ENCODE measurements around the gene AKAP7. TPM values are rescaled to one million over a fixed set of nuclear protein-coding genes. Genes with fewer than 3 reads are reported as not detected.
"Not testable (repeated sequence)": the region's sequence is repeated elsewhere in the genome, so short reads cannot be mapped to it uniquely, and the experiment has no call there.

Gene AKAP7
- total and polyA plus RNA-seq, 2 donors (not counting 3 experiments of a cell fraction or from before 2014, with no cell fraction given): 0.76 to 3.3 TPM

DNA sequence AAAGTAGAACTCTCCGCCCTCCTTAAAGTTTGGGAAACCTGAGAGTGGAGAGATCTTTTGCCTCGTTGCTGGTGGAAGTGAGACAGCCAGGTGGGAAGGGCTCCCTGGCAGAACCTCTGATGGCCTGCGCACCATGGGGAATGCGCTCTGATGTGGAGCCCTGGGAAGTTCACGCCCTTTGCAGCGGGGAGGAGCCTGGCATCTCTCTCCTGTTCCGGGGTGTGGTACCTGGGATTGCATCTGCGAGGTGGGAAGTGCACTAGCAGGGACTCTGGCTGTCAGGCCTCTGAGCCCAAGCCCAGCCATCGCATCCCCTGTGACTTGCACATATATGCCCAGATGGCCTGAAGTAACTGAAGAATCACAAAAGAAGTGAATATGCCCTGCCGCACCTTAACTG lies 159.8 kb downstream of the AKAP7 start:
- Histone ChIP-seq H3K4me2 (ENCODE audit: insufficient read depth, low read length) (no peak overlapping the region), H2AFZ (ENCODE audit: low read depth, low read length) (no peak overlapping the region), H3K4me3 (replicated peaks in 1 of 3; ENCODE audit: insufficient read depth in 1 of 3, low read depth in 1 of 3, low read length in 3 of 3) (no peak overlapping the region), H3K4me1 (ENCODE audit: control insufficient read depth, extremely low read depth, insufficient read depth, low read length) (no peaks in the 10 kb centered on the region), H3K9ac (replicated peaks; ENCODE audit: extremely low read depth, insufficient read depth, low read length) (no peak overlapping the region), H3K9me3 (replicated peaks; ENCODE audit: control insufficient read depth, insufficient read depth, low read length) (no peaks in the 10 kb centered on the region), H3K27me3 (ENCODE audit: control insufficient read depth in 2 of 2, insufficient read depth in 2 of 2, low read length in 2 of 2) (no peaks in the 10 kb centered on the region), H3K9me1 (replicated peaks; ENCODE audit: control insufficient read depth, extremely low read depth, insufficient read depth, low read length) (no peaks in the 10 kb centered on the region), H3K79me2 (ENCODE audit: control insufficient read depth, insufficient read depth, low read length) (no peaks in the 10 kb centered on the region), H3K36me3 (ENCODE audit: control insufficient read depth in 2 of 2, extremely low read depth in 1 of 2, insufficient read depth in 2 of 2, low read length in 2 of 2) (no peaks in the 10 kb centered on the region), H4K20me1 (replicated peaks; ENCODE audit: control insufficient read depth, extremely low read depth, insufficient read depth, low read length) (no peaks in the 10 kb centered on the region), H3K27ac (ENCODE audit: insufficient read depth, low read depth, low read length) (no peak overlapping the region)
- DNase-seq (ENCODE audit: low read depth, low spot score): no peak
- dilution Hi-C loops (cut with MboI; ENCODE audit: extremely low pct_ligation_motif_present, low sequenced_read_pairs) (no loop called here), intact Hi-C loops (cut with micrococcal nuclease) (no loop called here)
- FAIRE-seq: no peak
- no peak for TF ChIP-seq POLR2A (IDR thresholded peaks at IDR 0.05; ENCODE audit: low read depth, low read length)
- no peak for TF ChIP-seq JUN (IDR thresholded peaks at IDR 0.05; ENCODE audit: borderline replicate concordance, insufficient read depth, insufficient read length, low read depth)
- TF ChIP-seq, protein P1, sequence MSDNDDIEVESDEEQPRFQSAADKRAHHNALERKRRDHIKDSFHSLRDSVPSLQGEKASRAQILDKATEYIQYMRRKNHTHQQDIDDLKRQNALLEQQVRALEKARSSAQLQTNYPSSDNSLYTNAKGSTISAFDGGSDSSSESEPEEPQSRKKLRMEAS (IDR thresholded peaks at IDR 0.05; ENCODE audit: insufficient read depth, insufficient read length): no peak
- TF ChIP-seq, protein P2, sequence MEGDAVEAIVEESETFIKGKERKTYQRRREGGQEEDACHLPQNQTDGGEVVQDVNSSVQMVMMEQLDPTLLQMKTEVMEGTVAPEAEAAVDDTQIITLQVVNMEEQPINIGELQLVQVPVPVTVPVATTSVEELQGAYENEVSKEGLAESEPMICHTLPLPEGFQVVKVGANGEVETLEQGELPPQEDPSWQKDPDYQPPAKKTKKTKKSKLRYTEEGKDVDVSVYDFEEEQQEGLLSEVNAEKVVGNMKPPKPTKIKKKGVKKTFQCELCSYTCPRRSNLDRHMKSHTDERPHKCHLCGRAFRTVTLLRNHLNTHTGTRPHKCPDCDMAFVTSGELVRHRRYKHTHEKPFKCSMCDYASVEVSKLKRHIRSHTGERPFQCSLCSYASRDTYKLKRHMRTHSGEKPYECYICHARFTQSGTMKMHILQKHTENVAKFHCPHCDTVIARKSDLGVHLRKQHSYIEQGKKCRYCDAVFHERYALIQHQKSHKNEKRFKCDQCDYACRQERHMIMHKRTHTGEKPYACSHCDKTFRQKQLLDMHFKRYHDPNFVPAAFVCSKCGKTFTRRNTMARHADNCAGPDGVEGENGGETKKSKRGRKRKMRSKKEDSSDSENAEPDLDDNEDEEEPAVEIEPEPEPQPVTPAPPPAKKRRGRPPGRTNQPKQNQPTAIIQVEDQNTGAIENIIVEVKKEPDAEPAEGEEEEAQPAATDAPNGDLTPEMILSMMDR (IDR thresholded peaks at IDR 0.05; ENCODE audit: extremely low read depth in 1 of 2, insufficient read depth in 1 of 2, low read depth in 1 of 2, low read length in 2 of 2): no peak
- no peak for TF ChIP-seq GATA2 (IDR thresholded peaks at IDR 0.05; ENCODE audit: insufficient read depth, insufficient read length, low read depth, low read length)
- no peak for TF ChIP-seq POLR2AphosphoS5 (IDR thresholded peaks at IDR 0.05; ENCODE audit: insufficient read depth, low read depth, low read length)
- TF ChIP-seq EZH2 (IDR thresholded peaks at IDR 0.05; ENCODE audit: borderline replicate concordance, low read depth, low read length, severe bottlenecking): no peak
- no peak for TF ChIP-seq FOS (IDR thresholded peaks at IDR 0.05; ENCODE audit: borderline replicate concordance, insufficient read depth, low read length)
- no peak for TF ChIP-seq MYC (IDR thresholded peaks at IDR 0.05; ENCODE audit: low read depth, low read length)
- BruUV-seq (replicated peaks): no TSS peak
- CTCF ChIA-PET: no interaction called here
- POLR2A ChIA-PET: no interaction called here

DNA sequence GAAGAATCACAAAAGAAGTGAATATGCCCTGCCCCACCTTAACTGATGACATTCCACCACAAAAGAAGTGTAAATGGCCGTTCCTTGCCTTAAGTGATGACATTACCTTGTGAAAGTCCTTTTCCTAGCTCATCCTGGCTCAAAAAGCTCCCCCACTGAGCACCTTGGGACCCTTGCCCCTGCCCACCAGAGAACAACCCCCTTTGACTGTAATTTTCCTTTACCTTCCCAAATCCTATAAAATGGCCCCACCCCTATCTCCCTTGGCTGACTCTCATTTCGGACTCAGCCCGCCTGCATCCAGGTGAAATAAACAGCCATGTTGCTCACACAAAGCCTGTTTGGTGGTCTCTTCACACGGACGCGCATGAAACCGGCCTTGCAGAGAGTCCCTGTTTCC lies 165.6 kb downstream of the AKAP7 start:
- BruUV-seq (replicated peaks); CTCF ChIA-PET; H3K9ac ChIP-seq (replicated peaks; ENCODE audit: extremely low read depth, insufficient read depth, low read length); POLR2A ChIA-PET; H3K27me3 ChIP-seq (ENCODE audit: control insufficient read depth in 2 of 2, insufficient read depth in 2 of 2, low read length in 2 of 2); H4K20me1 ChIP-seq (replicated peaks; ENCODE audit: control insufficient read depth, extremely low read depth, insufficient read depth, low read length); H3K4me3 ChIP-seq (replicated peaks in 1 of 3; ENCODE audit: insufficient read depth in 1 of 3, low read depth in 1 of 3, low read length in 3 of 3); H3K4me2 ChIP-seq (ENCODE audit: insufficient read depth, low read length); H2AFZ ChIP-seq (ENCODE audit: low read depth, low read length); H3K4me1 ChIP-seq (ENCODE audit: control insufficient read depth, extremely low read depth, insufficient read depth, low read length); intact Hi-C loops (cut with micrococcal nuclease); H3K79me2 ChIP-seq (ENCODE audit: control insufficient read depth, insufficient read depth, low read length); H3K9me3 ChIP-seq (replicated peaks; ENCODE audit: control insufficient read depth, insufficient read depth, low read length); H3K9me1 ChIP-seq (replicated peaks; ENCODE audit: control insufficient read depth, extremely low read depth, insufficient read depth, low read length); H3K27ac ChIP-seq (ENCODE audit: insufficient read depth, low read depth, low read length); FAIRE-seq; dilution Hi-C loops (cut with MboI; ENCODE audit: extremely low pct_ligation_motif_present, low sequenced_read_pairs); H3K36me3 ChIP-seq (ENCODE audit: control insufficient read depth in 2 of 2, extremely low read depth in 1 of 2, insufficient read depth in 2 of 2, low read length in 2 of 2); DNase-seq (ENCODE audit: low read depth, low spot score): not testable (repeated sequence)
